Endothelial cell of umbilical vein (primary cell): ENCODE results near the gene XRN1. TPM values are rescaled to one million over a fixed set of nuclear protein-coding genes. Genes with fewer than 3 reads are reported as not detected.
A peak's percentile ranks its signal among the peaks of the same experiment; 100 is the strongest.

Source experiments
- BruUV-seq: library from RNA; stranded (reverse); fragments of 400-500 nt; replicated peaks from 2 replicates; lab custom pipeline; 2021; lab: Mats Ljungman, UMichigan
- CTCF ChIA-PET: fragments of 300-600, 350-600 bp; sonication (Branson Sonifier 250); formaldehyde crosslinking; loops from one replicate; lab custom pipeline; 2021; ENCODE audit warnings: antibody characterized with exemption, inconsistent platforms; lab: Charles Lee
- POLR2A ChIA-PET: fragments of 300-600, 350-600 bp; sonication (Branson Sonifier 250); formaldehyde crosslinking; loops from one replicate; lab custom pipeline; 2021; ENCODE audit warnings: antibody characterized with exemption, inconsistent platforms; lab: Charles Lee
- DNase-seq: peaks from one replicate; pipeline ENCODE4 v3.0.0-alpha.2; 2011; ENCODE audit warnings: low read depth, low spot score
- FAIRE-seq: peaks from 2 replicates; lab custom pipeline; 2011; peaks lifted over from hg19 to GRCh38; lab: Jason Lieb, UNC
- H2AFZ ChIP-seq: 2 replicates; pipeline ENCODE4 v1.6.0; 2012; ENCODE audit warnings: low read depth, low read length, control low read depth, inconsistent platforms
- H3K27ac ChIP-seq: 2 replicates; pipeline ENCODE4 v1.5.1; 2011; ENCODE audit warnings: low read depth, mild to moderate bottlenecking, control low read depth, low read length, moderate library complexity; ENCODE audit not compliant: insufficient read depth
- H3K27me3 ChIP-seq, 2 experiments: 2 replicates each; pipeline versions ENCODE4 v1.6.0 to v1.6.1; 2011; ENCODE audit warnings: low read length in 2 of 2, mixed read lengths in 1 of 2; ENCODE audit not compliant: control insufficient read depth in 2 of 2, insufficient read depth in 2 of 2
- H3K36me3 ChIP-seq, 2 experiments: 2 replicates in 1 of 2; 3 replicates in 1 of 2; pipeline ENCODE4 v1.5.1; 2011; ENCODE audit warnings: low read length in 2 of 2, mild to moderate bottlenecking in 1 of 2, moderate library complexity in 1 of 2; ENCODE audit not compliant: control insufficient read depth in 2 of 2, insufficient read depth in 2 of 2; ENCODE audit errors: extremely low read depth in 1 of 2
- H3K4me1 ChIP-seq: 3 replicates; pipeline ENCODE4 v1.5.1; 2011; ENCODE audit warnings: mild to moderate bottlenecking, low read length; ENCODE audit not compliant: control insufficient read depth, insufficient read depth; ENCODE audit errors: extremely low read depth
- H3K4me2 ChIP-seq: 2 replicates; pipeline ENCODE4 v1.6.1; 2011; ENCODE audit warnings: low read length, control low read depth, mixed read lengths; ENCODE audit not compliant: insufficient read depth
- H3K4me3 ChIP-seq, 3 experiments: fragments of 200-600 bp in 1 of 3; sonication (generic), shearing (Covaris generic) in 1 of 3; replicated peaks in 1 of 3; 2 replicates each; pipeline ENCODE4 v1.5.1; 2011 to 2016; ENCODE audit warnings: control low read depth in 3 of 3, low read length in 3 of 3, mild to moderate bottlenecking in 2 of 3, inconsistent platforms in 1 of 3, low read depth in 1 of 3, moderate library complexity in 1 of 3; ENCODE audit not compliant: insufficient read depth in 1 of 3
- H3K79me2 ChIP-seq: 2 replicates; pipeline ENCODE4 v1.6.0; 2012; ENCODE audit warnings: low read length, inconsistent platforms; ENCODE audit not compliant: control insufficient read depth, insufficient read depth
- H3K9ac ChIP-seq: replicated peaks from 2 replicates; pipeline ENCODE3; 2011; ENCODE audit warnings: low read length, control low read depth; ENCODE audit not compliant: insufficient read depth; ENCODE audit errors: extremely low read depth
- H3K9me1 ChIP-seq: replicated peaks from 3 replicates; pipeline ENCODE4 v1.6.0; 2011; ENCODE audit warnings: mild to moderate bottlenecking, low read length; ENCODE audit not compliant: control insufficient read depth, insufficient read depth; ENCODE audit errors: extremely low read depth
- H3K9me3 ChIP-seq: replicated peaks from 2 replicates; pipeline ENCODE4 v1.5.1; 2012; ENCODE audit warnings: low read length, inconsistent platforms; ENCODE audit not compliant: control insufficient read depth, insufficient read depth
- H4K20me1 ChIP-seq: replicated peaks from 2 replicates; pipeline ENCODE3; 2011; ENCODE audit warnings: mild to moderate bottlenecking, low read length; ENCODE audit not compliant: control insufficient read depth, insufficient read depth; ENCODE audit errors: extremely low read depth
- CTCF ChIP-seq, 2 donors: IDR thresholded peaks; 1 replicate in 1 of 2; 2 replicates in 1 of 2; pipeline ENCODE4 v1.5.1; 2011; ENCODE audit warnings: low read length in 2 of 2, mild to moderate bottlenecking in 2 of 2, moderate library complexity in 2 of 2, control low read depth in 1 of 2, inconsistent platforms in 1 of 2, low read depth in 1 of 2; ENCODE audit not compliant: insufficient read depth in 1 of 2; ENCODE audit errors: extremely low read depth in 1 of 2
- EZH2 ChIP-seq: IDR thresholded peaks from 2 replicates; pipeline ENCODE4 v1.6.1; 2012; ENCODE audit warnings: borderline replicate concordance, low read depth, mild to moderate bottlenecking, moderate library complexity, low read length, inconsistent platforms; ENCODE audit not compliant: severe bottlenecking
- FOS ChIP-seq: IDR thresholded peaks from 2 replicates; pipeline ENCODE4 v1.6.1; 2011; ENCODE audit warnings: mild to moderate bottlenecking, low read length, moderate library complexity, borderline replicate concordance; ENCODE audit not compliant: insufficient read depth
- GATA2 ChIP-seq: IDR thresholded peaks from 2 replicates; pipeline ENCODE4 v1.7.0; 2011; ENCODE audit warnings: low read depth, mild to moderate bottlenecking, moderate library complexity, mixed read lengths, low read length; ENCODE audit not compliant: insufficient read length, insufficient read depth
- JUN ChIP-seq: IDR thresholded peaks from 2 replicates; pipeline ENCODE4 v1.6.1; 2011; ENCODE audit warnings: borderline replicate concordance, low read depth; ENCODE audit not compliant: insufficient read length, insufficient read depth
- MAX ChIP-seq: IDR thresholded peaks from 2 replicates; pipeline ENCODE4 v1.6.1; 2011; ENCODE audit not compliant: insufficient read depth, insufficient read length
- MYC ChIP-seq: IDR thresholded peaks from one replicate; pipeline ENCODE4 v1.6.1; 2011; ENCODE audit warnings: mild to moderate bottlenecking, low read depth, low read length
- POLR2A ChIP-seq: IDR thresholded peaks from 2 replicates; pipeline ENCODE4 v1.6.1; 2012; ENCODE audit warnings: low read depth, mild to moderate bottlenecking, control low read depth, low read length
- POLR2AphosphoS5 ChIP-seq: IDR thresholded peaks from 2 replicates; pipeline ENCODE4 v1.6.1; 2012; ENCODE audit warnings: low read depth, mild to moderate bottlenecking, control low read depth, low read length, moderate library complexity; ENCODE audit not compliant: insufficient read depth
- dilution Hi-C: fragments of 300-500 bp; cut with MboI; formaldehyde crosslinking; loops from one replicate; pipeline ENCODE4 v1.15.0; 2019; ENCODE audit warnings: low sequenced_read_pairs; ENCODE audit not compliant: extremely low pct_ligation_motif_present
- intact Hi-C: fragments of 100-400 bp; cut with micrococcal nuclease; formaldehyde crosslinking; loops from one replicate; pipeline ENCODE4 v1.10.0; 2022
- polyA plus RNA-seq, 4 experiments: library from polyadenylated mRNA; depleted of rRNA in 3 of 4; stranded (reverse) in 3 of 4; unstranded in 1 of 4; fragments of >200 nt; gene quantifications; 2 replicates each; pipeline versions ENCODE4 v1.2.1 to v1.2.3, GENCODE V29; 2011 to 2012; ENCODE audit warnings: missing spikeins in 1 of 4
- total RNA-seq: library from RNA; stranded (reverse); gene quantifications from 2 replicates; pipeline ENCODE4 v1.2.3, GENCODE V29; 2021

Gene XRN1
- total and polyA plus RNA-seq, 2 donors (not counting 3 experiments of a cell fraction or from before 2014, with no cell fraction given): 4.4 to 40.0 TPM

GRCh38 chr3:142418926-142419592 is 28.8 kb downstream of the XRN1 start:
- peak overlapping the region; percentile 33 for H3K4me2 ChIP-seq
- FAIRE-seq (peak; percentile 52), DNase-seq (peak; percentile 59)
- no peaks in the 10 kb centered on the region for H3K27me3 ChIP-seq
- dilution Hi-C loops: no loop called here
- intact Hi-C loops: loop anchor here (1.0 kb wide), 2 partner anchors 14 to 28 kb away; no protein-coding TSS in a partner anchor
- TF ChIP-seq CTCF (IDR thresholded peaks at IDR 0.05; ENCODE audit: extremely low read depth in 1 of 2, insufficient read depth in 1 of 2, low read depth in 1 of 2, low read length in 2 of 2) (no peak), JUN (no peak), MYC (no peak), POLR2AphosphoS5 (no peak), GATA2 (no peak), POLR2A (no peak), EZH2 (no peak), MAX (no peak), FOS (no peak)
- no peaks in the 10 kb centered on the region for H4K20me1 ChIP-seq
- no peaks in the 10 kb centered on the region for H3K9me1 ChIP-seq
- POLR2A ChIA-PET: no interaction called here
- peaks cover 0 to 3% of the 10 kb centered on the region in 2 experiments for H3K36me3 ChIP-seq
- no peaks in the 10 kb centered on the region for H3K79me2 ChIP-seq
- H2AFZ ChIP-seq: no peak overlapping the region
- H3K27ac ChIP-seq: peak overlapping the region; percentile 44
- CTCF ChIA-PET: interaction anchor here (0.9 kb wide), 1 partner anchor 160 kb away, joined by 3 read pairs; the partner anchor contains the start of gene ATR
- no TSS peak for BruUV-seq
- peaks cover 16% of the 10 kb centered on the region for H3K4me1 ChIP-seq
- H3K9me3 ChIP-seq: no peaks in the 10 kb centered on the region
- H3K4me3 ChIP-seq: no peak overlapping the region
- H3K9ac ChIP-seq: no peak overlapping the region
